Stimulated activated CD4-positive, alpha-beta T cell treated with anti-CD3 and anti-CD28 coated beads, Interleukin-2, amount 100 ng/mL, for 48 hours (primary cell): Measurements from ENCODE around the gene SLAIN2.
"Not testable (repeated sequence)": the region's sequence is repeated elsewhere in the genome, so short reads cannot be mapped to it uniquely, and the experiment has no call there.

Experiments used
- DNase-seq, 2 donors: peaks; one replicate each; pipeline ENCODE4 v3.0.0-alpha.2; 2020

The SLAIN2 gene

DNA sequence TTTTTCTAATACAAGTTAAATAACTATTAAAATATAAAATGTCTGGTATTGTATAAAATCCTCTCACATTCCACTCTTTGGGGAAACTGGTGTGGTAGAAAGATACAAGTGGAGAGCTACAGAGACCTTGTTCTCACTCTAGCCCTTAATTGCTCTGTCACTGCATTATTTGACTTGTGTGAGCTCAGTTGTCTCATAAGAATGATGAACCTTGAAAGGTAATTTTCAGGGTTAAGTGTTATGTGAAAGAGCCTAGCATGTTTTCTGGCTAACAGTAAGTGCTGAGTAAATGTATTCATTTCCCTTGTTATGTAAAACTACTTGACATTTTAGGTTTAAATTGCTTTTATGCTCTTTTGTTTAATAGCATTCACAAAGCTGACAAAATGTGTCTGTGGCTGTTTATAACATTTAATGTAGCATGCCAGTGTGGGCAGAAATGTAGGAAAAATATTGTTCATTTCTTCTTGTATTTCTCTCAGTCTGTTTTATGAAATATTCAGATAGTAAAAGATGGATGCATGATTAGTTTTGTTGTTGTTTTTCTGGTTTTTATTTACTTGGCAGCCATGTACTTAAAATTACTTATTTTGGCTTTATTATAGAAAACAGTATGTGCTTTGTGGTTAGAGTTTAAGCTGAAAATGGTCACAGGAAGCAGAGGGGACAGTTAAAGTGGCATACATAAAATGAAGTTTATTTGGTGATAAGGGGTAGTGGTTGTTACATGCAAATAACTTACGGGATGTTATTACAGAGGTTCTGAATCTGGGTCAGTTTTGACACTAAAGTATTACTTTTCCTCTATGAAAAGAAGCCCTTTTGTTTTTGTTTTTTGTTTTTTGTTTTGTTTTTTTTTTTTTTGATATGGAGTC lies 29.2 kb downstream of the SLAIN2 start:
- DNase-seq: no peak

DNA sequence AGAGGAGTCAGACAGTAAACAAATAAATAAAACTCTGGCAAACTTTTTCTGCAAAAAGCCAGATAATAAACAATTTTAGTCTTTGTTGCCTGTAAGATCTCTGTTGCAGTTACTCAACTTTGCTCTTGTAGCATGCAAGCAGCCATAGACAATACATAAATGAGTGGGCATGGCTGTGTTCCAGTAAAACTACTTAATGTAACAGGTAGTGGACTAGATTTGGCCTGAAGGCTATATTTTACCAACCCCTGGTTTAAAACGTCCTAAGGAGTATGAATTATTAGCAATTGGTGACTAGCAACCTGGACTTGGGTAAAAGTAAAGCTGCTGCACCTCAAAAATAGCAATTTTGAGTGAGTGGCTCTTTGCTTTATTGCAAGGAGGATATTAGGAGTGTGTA lies 30.9 kb downstream of the SLAIN2 start:
- no peak for DNase-seq

DNA sequence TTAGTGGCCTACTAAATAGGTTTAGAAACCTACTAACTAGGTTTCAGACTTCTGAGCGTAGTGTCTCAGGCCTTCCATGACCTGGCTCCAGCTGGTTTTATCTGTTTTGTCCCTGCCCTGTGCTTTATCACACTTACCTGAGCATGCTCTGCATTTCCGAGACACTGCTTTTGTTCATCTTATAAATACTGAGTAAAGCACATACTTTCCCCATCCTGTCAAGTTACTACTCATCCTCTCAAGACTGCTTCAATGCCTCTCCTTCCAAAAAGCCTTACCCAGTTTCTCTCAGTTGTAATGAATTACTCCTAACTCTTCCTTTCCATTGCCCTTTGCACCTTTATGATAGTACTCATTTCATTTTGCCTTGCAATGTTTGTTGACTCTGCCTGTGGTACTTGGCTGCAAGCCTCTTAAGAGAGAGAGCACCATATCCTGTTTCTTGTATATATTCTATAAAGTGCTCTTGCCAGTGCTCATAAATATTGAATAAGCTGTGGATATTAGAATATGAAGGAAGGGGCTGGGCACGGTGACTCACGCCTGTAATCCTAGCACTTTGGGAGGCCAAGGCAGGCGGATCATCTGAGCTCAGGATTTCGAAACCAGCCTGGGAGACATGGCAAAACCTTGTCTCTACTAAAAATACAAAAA lies 34.4 kb downstream of the SLAIN2 start:
- no peak for DNase-seq

GRCh38 chr4:48379587-48380180 lies 38.4 kb downstream of the SLAIN2 start:
- DNase-seq: no peak

DNA sequence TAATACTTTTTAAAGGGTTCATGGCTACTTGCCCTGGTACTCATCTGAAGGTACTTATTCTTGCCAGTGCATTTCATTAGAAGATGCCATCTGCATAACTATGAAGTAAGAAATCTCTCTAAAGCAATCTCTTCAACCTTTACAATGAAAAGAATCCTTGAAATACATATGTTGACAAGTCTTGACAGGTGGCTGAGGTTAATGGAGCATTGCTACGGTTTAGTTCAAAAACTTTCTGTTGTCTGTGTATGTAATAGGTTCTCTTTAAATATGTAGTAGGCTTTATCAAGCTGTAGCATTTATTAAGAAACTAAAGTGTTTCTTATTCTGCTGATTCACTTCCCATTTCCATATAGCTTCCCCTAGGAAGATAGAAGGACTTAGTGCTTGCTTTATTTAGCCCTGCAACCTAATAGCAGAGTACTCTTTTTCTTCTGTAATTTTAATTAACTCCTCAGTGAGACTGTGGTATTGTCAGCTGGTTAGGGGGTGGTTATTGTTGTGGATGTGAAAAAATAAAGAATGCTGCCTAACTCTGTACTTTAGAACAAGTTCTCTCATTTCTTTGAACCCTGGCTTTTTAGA lies 39.3 kb downstream of the SLAIN2 start:
- no peak for DNase-seq

- no peak for DNase-seq
Measured at GRCh38 chr4:48388525-48389154, 47.3 kb downstream of the SLAIN2 start.

- no peak for DNase-seq
Measured at GRCh38 chr4:48396043-48396442, 54.7 kb downstream of the SLAIN2 start.

DNA sequence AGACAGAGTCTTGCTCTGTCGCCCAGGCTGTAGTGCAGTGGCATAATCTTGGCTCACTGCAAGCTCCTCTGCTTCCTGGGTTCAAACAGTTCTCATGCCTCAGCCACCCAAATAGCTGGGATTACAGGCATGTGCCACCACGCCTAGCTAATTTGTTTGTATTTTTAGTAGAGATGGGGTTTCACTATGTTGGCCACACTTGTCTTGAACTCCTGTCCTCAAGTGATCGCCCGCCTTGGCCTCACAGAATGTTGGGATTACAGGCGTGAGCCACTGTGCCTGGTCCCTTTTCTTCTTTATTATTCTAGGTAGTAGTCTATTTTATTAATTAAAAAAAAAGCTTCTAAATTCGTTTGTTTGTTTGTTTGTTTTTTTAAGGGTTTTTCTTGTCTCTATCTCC lies 59.1 kb downstream of the SLAIN2 start:
- DNase-seq: no peak

GRCh38 chr4:48403358-48403757 lies 62.0 kb downstream of the SLAIN2 start:
- no peak for DNase-seq

DNA sequence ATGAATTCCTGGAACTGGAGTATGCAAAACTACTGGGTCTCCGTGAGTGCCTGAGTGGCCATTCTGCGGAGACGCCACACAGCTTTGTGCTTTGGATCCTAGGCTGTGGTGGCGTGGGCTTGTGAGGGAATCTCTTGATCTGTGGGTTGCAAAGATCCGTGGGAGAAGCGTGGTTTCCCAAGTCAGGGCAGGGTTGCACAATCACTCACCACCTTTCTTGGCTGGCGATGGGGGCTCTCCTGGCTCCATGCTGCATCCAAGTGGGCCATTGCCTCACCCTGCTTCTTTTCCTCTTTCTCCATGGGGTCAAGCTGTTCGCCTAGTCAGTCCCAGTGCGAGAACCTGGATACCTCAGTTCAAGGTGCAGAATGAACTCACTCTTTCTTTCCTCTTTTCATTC lies 62.5 kb downstream of the SLAIN2 start:
- DNase-seq: no peak

DNA sequence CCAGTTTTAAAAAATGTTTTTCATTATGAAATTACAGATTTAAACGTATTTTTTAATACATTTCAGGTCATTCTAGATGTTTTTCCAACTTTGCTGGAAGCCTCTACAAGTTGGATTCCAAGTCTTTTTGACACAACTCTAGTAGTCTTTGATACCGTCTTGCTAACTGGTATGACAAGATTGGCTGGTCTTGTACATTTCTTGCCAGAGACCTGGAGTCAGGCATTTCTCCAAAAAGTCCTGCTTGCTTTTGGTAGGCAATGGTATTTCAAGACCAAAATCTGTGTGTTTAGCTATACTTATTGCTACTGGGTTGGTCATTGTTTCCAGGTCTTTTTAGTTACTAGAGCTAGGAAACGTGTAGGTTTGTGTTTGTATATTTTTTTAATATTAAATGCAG lies 64.6 kb downstream of the SLAIN2 start:
- DNase-seq: no peak

DNA sequence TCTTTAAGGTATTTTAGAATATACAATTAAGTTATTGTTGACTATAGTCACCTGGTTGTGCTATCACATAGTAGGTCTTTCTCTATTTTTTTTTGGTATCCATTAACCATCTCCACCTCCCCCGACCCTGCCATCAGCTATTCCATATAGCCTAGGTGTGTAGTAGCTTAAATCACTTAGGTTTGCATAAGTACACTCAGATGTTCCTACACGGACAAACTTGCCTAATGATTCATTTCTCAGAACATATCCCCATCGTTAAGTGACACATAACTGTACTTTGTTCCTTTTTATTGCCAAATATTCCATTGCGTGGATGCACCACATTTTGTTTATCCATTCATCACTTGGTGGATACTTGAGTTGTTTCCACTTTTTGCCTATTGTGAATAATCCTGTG lies 67.9 kb downstream of the SLAIN2 start:
- no peak for DNase-seq

DNA sequence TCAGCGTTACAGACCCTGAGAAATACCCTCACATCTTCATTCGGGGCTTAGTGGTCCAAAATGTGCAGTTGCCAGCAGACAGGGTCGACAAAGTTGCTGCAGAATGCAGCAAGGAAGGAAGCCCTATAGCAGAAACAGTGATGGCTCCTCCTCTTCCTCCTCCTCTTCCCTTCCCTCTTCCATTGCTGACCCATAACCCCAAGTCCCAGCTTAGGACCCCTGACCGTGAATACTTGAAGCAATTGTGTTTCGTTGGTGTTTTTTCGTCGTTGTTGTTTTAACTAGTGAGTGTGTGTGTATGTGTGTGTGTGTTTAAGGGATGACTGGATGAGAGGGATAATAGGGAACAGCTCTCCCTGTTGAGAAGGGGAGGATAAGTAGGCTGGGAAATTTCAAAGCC lies 69.5 kb downstream of the SLAIN2 start:
- no peak for DNase-seq

DNA sequence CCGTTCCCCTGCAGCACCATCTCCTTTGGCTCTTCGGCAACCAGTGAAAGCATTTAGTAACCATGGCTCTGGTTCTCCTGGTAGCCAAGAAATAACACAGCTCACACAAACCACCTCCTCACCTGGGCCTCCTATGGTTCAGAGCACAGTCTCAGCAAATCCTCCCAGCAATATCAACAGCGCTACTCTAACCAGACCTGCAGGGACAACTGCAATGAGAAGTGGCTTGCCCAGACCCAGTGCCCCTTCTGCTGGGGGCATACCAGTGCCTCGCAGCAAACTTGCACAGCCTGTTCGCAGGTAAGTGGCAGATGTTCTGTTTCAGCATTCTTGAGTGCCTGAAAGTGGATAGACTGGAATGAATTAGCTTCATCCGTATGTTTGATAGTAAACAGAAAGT lies 78.8 kb downstream of the SLAIN2 start:
- no peak for DNase-seq

- DNase-seq: no peak
Measured at GRCh38 chr4:48421101-48421500, 79.8 kb downstream of the SLAIN2 start.

- DNase-seq: no peak
Measured at GRCh38 chr4:48428926-48429325, 87.6 kb downstream of the SLAIN2 start.

DNA sequence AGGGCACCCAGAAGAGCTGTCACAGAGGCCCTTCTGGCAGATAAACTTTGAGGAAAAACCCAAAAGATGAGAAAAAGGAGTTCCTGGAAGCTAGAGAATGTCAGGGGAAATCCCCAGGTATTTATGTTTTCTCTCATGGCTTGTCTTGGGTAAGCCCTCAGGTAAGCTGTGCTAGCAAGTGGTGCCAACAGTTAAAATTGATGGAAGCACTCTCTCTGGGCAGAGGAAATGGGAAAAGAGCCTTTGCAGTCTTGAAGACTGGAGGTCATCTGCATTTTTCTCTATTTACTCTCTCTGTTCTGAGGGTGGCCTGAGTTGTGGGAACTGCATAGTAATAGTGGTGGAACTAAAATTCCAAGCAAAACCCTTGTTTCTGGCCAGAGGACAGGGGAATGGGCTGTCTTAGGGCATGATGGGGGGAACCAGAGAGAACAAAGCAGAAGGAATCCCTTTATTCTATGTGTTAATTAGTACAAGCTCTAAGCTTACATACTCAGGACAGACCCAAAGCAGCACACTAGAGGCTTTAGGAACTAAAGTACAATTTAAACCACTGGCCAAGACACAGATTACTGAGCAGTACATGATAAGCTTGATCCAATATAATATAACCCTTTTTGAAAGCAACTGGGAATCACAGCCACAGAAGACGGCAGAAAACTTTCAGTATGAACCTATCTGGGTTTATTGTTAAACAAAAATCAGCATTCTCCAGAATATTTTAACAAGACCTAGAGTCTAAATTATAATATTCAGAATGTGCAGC lies 88.6 kb downstream of the SLAIN2 start:
- no peak for DNase-seq

DNA sequence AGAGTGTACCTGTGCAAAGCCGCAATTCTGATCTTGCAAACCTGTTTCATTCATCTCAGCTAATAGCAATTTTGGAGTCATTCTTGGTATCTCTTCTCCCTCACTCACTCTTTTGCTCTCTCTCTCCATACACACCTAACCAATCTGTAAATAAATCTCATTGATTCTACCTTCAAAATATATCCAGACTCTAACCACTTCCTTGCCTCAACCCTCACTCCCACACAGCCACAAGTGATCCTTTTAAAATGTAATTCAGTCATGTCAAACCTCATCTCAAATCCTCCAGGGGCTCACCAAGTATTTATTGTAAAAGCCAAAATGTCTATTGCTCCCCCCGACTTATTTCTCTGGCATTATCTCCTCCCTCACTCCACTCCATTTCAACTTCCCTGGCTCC lies 90.1 kb downstream of the SLAIN2 start:
- no peak for DNase-seq

DNA sequence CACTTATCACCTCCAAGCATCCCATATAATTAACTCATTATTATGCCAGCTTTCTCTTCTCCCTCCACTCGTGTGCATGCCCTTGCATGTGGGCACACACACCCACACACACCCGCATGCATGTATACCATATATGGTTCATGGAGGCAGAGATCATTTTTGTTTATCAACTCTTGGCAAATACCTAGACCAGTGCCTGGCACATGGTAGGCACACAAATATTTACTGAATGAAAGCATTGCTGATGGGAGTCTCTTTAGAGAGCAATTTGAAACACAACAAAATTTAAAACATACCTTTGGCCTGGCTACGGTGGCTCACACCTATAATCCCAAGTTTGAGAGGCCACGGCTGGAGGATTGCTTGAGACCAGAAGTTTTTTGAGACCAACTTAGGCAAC lies 90.7 kb downstream of the SLAIN2 start:
- DNase-seq: no peak

- no peak for DNase-seq
Measured at GRCh38 chr4:48436318-48436717, 95.0 kb downstream of the SLAIN2 start.

DNA sequence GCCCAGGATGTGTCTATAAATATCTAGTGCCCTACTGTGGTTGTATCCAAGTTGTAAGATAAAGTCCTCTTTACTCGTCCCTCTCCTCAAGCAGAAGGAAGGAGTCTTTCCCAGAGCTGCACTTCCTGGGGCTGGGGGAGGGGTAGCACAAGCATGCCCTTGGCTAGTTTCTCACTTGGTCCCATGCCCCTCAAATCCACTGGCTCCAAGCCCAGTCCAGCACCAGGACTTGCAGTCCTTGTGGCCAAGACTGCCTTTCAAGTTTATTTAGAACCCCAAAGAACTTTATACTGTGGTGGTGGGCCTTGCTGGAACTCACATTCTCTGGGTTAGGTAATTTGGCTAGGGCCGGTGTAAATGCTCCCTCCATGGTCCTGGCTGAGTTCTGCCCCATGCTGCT lies 98.7 kb downstream of the SLAIN2 start:
- no peak for DNase-seq

DNA sequence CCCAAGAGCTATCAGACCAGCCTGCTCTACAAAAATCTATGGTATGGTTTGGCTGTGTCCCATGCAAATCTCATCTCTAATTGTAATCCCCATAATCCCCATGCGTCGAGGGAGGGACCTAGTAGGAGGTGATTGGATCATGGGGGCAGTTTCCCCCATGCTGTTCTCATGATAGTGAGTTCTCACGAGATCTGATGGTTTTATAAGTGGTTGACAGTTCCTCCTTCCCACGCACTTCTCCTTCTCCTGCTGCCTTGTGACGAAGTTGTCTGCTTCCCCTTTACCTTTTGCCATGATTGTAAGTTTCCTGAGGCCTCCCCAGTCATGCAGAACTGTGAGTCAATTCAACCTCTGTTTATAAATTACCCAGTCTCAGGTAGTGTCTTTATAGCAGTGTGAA lies 99.6 kb downstream of the SLAIN2 start:
- DNase-seq: not testable (repeated sequence)

DNA sequence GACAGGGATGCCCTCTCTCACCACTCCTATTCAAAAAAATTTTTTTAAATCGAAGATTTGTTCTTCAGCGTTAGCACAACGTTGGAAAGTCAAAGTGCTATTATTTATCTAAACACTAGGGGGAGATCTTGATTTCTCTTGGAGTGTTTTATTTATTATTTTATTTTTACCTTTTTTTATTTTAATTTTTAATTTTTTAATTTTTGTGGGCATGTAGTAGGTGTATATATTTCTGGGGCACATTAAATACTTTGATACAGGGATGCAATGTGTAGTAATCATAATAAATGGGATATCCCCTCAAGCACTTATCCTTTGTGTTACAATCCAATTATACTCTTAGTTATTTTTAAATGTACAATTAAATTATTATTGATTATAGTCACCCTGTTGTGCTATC lies 104.4 kb downstream of the SLAIN2 start:
- no peak for DNase-seq
